ENCODE results near the gene MESD. TPM values are rescaled to one million over a fixed set of nuclear protein-coding genes. Genes with fewer than 3 reads are reported as not detected.

The MESD gene
- total RNA-seq, 4 donors from 2014 or later, result 20.3 to 48.7 (median 27.1) TPM

DNA sequence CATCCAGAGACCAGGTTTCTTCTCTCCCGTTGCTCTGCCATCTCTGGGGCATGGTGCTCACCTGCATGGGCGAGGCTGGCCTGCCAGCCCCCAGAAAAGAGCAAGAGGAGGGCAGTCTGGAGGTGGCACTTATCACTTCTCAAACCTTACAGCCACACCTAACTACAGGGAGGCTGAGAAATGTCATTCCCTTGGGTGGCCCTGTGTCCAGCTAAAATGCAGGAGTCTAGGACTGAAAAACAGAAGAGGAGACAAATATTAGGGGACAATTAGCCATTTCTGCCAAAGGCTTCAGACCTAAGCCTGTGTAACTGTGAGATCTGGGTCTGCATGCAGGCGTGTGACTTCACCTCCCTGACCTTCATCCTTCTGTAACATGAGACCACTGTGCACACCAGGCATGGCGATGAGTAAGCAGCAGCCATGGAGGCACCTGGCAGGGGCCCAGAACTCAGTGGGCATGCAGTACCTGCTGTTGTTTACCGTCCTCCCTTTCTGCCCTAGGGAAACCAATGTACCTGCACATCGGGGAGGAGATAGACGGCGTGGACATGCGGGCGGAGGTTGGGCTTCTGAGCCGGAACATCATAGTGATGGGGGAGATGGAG, 83.4 kb downstream of the MESD start:
- no peaks in the 10 kb centered on the region for H3K9me3 ChIP-seq
- H3K4me3 ChIP-seq, result no peak overlapping the region
- no peaks in the 10 kb centered on the region for H3K4me1 ChIP-seq
- H3K36me3 ChIP-seq, result no peaks in the 10 kb centered on the region
- H3K27me3 ChIP-seq, result no peaks in the 10 kb centered on the region
- TF ChIP-seq POLR2A (IDR thresholded peaks at IDR 0.05), result no peak
- TF ChIP-seq, protein P1, sequence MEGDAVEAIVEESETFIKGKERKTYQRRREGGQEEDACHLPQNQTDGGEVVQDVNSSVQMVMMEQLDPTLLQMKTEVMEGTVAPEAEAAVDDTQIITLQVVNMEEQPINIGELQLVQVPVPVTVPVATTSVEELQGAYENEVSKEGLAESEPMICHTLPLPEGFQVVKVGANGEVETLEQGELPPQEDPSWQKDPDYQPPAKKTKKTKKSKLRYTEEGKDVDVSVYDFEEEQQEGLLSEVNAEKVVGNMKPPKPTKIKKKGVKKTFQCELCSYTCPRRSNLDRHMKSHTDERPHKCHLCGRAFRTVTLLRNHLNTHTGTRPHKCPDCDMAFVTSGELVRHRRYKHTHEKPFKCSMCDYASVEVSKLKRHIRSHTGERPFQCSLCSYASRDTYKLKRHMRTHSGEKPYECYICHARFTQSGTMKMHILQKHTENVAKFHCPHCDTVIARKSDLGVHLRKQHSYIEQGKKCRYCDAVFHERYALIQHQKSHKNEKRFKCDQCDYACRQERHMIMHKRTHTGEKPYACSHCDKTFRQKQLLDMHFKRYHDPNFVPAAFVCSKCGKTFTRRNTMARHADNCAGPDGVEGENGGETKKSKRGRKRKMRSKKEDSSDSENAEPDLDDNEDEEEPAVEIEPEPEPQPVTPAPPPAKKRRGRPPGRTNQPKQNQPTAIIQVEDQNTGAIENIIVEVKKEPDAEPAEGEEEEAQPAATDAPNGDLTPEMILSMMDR (IDR thresholded peaks at IDR 0.05), result no peak
- DNase-seq, result no peak
- no peak overlapping the region for H3K27ac ChIP-seq

- no peaks in the 10 kb centered on the region for H3K27me3 ChIP-seq
- H3K4me3 ChIP-seq, result no peak overlapping the region
- no peak for DNase-seq
- H3K27ac ChIP-seq, result no peak overlapping the region
- H3K4me1 ChIP-seq, result no peaks in the 10 kb centered on the region
- no peaks in the 10 kb centered on the region for H3K36me3 ChIP-seq
- H3K9me3 ChIP-seq, result no peaks in the 10 kb centered on the region
- TF ChIP-seq, protein P1 (IDR thresholded peaks at IDR 0.05), result no peak
Observed at GRCh38 chr15:80904998-80905397, 84.6 kb downstream of the MESD start.

DNA sequence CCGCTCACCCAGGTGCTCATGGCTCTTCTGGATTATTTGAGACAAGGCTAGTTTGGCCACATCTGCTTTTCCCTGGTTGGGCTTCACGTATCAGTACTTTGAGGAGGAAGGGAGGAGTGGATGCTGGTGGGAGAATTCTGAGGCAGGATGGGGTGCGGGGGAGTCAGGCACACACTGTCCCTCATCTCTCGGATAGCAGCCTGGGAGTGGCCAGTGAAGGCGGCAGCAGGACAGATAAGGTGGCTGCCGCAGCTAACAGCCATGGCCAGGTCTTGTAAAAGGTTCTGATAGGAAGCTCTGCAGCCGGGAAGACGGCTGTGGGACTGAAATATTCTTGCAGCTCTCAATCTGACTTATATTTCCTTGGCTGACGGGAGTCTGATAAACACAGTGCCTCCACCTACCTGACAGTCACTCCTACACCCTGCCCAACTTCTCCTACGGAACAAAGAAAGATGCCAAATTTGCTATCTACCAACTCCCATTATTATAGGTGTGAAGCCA, 87.3 kb downstream of the MESD start:
- Histone ChIP-seq H3K9me3 (no peaks in the 10 kb centered on the region), H3K4me1 (no peaks in the 10 kb centered on the region), H3K27me3 (no peaks in the 10 kb centered on the region), H3K36me3 (no peaks in the 10 kb centered on the region), H3K27ac (no peak overlapping the region), H3K4me3 (no peak overlapping the region)
- DNase-seq, result no peak
- TF ChIP-seq, protein P1 (IDR thresholded peaks at IDR 0.05), result no peak
- TF ChIP-seq POLR2A (IDR thresholded peaks at IDR 0.05), result no peak

DNA sequence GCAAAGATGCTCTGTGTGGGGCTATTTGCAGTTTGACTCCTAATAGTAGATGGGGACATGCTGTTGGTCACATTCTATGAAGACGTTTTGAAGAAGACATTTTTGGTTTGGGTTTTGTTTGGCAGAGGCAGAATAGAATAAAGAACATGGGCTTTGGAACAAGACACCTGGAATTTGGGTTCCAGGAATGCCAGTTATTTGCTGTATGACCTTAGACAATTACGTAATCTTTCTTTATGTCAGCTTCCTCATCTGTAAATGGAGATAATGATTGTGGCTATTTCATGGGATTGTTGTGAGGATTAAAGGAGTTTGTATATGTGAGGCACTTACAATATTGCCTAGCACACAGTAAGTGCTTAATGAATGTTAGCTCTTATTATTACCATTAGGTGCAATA, 91.6 kb downstream of the MESD start:
- Histone ChIP-seq H3K9me3 (no peaks in the 10 kb centered on the region), H3K27me3 (no peaks in the 10 kb centered on the region), H3K4me1 (no peaks in the 10 kb centered on the region), H3K36me3 (no peaks in the 10 kb centered on the region), H3K27ac (no peak overlapping the region), H3K4me3 (no peak overlapping the region)
- no peak for DNase-seq
- TF ChIP-seq, protein P1 (IDR thresholded peaks at IDR 0.05), result no peak
- no peak for TF ChIP-seq POLR2A (IDR thresholded peaks at IDR 0.05)

Small RNA genes lying within 50 kb of the gene (small RNA-seq; reads per million reads assigned to genes)
- 0 reads per million in 2 donors for gene MIR4514

Other genes with a start within 250 kb of the MESD start
- gene CEMIP, start 210.4 kb downstream of the MESD start, total RNA-seq, result under 1 TPM in 3 of 4 donors, not detected in 1; 0.27 to 0.83 (median 0.57) TPM
- 10 to 100 TPM; 15.4 to 25.6 (median 19.5) TPM for gene TLNRD1, start 11.1 kb upstream of the MESD start, total RNA-seq
- gene CFAP161, start 144.5 kb upstream of the MESD start, total RNA-seq, result 1 to 10 TPM in 1 of 4 donors, not detected in 3; 6.6 TPM
- gene IL16, start 207.1 kb upstream of the MESD start, total RNA-seq, result 100 to 1,000 TPM in 1 of 4 donors, 10 to 100 TPM in 1, 1 to 10 TPM in 2; 6.3 to 115 (median 11.6) TPM

Data from Peyer's patch (tissue), 4 donors.